ENCODE measurements around the gene DPYSL4.
"Not testable (repeated sequence)": the region's sequence is repeated elsewhere in the genome, so short reads cannot be mapped to it uniquely, and the experiment has no call there.

GRCh38 chr10:132160834-132161622 is 25.7 kb upstream of the DPYSL4 start:
- not testable (repeated sequence) for TF ChIP-seq NONO (IDR thresholded peaks at IDR 0.05); NONO (CRISPR knock-in tag; conservative IDR thresholded peaks at IDR 0.05); ELF1 (CRISPR knock-in tag; IDR thresholded peaks at IDR 0.05); ZNF609 (CRISPR knock-in tag; IDR thresholded peaks at IDR 0.05; ENCODE audit: borderline replicate concordance); PAXIP1 (CRISPR knock-in tag; conservative IDR thresholded peaks at IDR 0.05)
- TF ChIP-seq, protein P1, sequence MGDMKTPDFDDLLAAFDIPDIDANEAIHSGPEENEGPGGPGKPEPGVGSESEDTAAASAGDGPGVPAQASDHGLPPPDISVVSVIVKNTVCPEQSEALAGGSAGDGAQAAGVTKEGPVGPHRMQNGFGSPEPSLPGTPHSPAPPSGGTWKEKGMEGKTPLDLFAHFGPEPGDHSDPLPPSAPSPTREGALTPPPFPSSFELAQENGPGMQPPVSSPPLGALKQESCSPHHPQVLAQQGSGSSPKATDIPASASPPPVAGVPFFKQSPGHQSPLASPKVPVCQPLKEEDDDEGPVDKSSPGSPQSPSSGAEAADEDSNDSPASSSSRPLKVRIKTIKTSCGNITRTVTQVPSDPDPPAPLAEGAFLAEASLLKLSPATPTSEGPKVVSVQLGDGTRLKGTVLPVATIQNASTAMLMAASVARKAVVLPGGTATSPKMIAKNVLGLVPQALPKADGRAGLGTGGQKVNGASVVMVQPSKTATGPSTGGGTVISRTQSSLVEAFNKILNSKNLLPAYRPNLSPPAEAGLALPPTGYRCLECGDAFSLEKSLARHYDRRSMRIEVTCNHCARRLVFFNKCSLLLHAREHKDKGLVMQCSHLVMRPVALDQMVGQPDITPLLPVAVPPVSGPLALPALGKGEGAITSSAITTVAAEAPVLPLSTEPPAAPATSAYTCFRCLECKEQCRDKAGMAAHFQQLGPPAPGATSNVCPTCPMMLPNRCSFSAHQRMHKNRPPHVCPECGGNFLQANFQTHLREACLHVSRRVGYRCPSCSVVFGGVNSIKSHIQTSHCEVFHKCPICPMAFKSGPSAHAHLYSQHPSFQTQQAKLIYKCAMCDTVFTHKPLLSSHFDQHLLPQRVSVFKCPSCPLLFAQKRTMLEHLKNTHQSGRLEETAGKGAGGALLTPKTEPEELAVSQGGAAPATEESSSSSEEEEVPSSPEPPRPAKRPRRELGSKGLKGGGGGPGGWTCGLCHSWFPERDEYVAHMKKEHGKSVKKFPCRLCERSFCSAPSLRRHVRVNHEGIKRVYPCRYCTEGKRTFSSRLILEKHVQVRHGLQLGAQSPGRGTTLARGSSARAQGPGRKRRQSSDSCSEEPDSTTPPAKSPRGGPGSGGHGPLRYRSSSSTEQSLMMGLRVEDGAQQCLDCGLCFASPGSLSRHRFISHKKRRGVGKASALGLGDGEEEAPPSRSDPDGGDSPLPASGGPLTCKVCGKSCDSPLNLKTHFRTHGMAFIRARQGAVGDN (CRISPR knock-in tag; IDR thresholded peaks at IDR 0.05), result not testable (repeated sequence)
